PC-3 (cell line): ENCODE results near the gene SLC2A13. TPM values are rescaled to one million over a fixed set of nuclear protein-coding genes. Genes with fewer than 3 reads are reported as not detected.

Experiments used
- ATAC-seq: fragments of 200-7000 bp; cut with Tn5 transposase; 2 replicates; pipeline ENCODE4 v1.9.1; 2020; ENCODE audit warnings: mild to moderate bottlenecking, moderate library complexity
- BruUV-seq: library from RNA; stranded (reverse); fragments of 400-500 nt; replicated peaks from 2 replicates; lab custom pipeline; 2021; lab: Mats Ljungman, UMichigan
- CTCF ChIA-PET: fragments of 300-600 bp; sonication (Branson Sonifier 250); formaldehyde crosslinking; loops from one replicate; lab custom pipeline; 2022; ENCODE audit warnings: antibody characterized with exemption; lab: Charles Lee
- POLR2A ChIA-PET: fragments of 300-600 bp; sonication (Branson Sonifier 250); formaldehyde crosslinking; loops from one replicate; lab custom pipeline; 2022; ENCODE audit warnings: antibody characterized with exemption; ENCODE audit not compliant: unreplicated experiment; lab: Charles Lee
- DNase-seq: peaks from one replicate; pipeline ENCODE4 v3.0.0-alpha.2; 2015
- H2AFZ ChIP-seq: fragments of 300-600 bp; sonication (generic); 2 replicates; pipeline ENCODE4 v1.6.0; 2016; ENCODE audit warnings: antibody characterized with exemption, low read length
- H3F3A ChIP-seq: fragments of 300-600 bp; sonication (generic); one replicate; pipeline ENCODE4 v1.6.0; 2017; ENCODE audit warnings: antibody characterized with exemption, low read length, control low read depth, mild to moderate bottlenecking; ENCODE audit not compliant: unreplicated experiment
- H3K27ac ChIP-seq: fragments of 300-600 bp; sonication (generic); 2 replicates; pipeline ENCODE4 v1.5.1; 2016; ENCODE audit warnings: mild to moderate bottlenecking, low read length
- H3K27me3 ChIP-seq: fragments of 300-600 bp; sonication (generic); 2 replicates; pipeline ENCODE4 v1.6.1; 2016; ENCODE audit warnings: low read length, mixed read lengths
- H3K36me3 ChIP-seq: fragments of 300-600 bp; sonication (generic); 2 replicates; pipeline ENCODE4 v1.6.1; 2016; ENCODE audit warnings: low read depth, mixed run types, low read length, mixed read lengths
- H3K4me1 ChIP-seq: fragments of 300-600 bp; sonication (generic); 2 replicates; pipeline ENCODE4 v1.5.1; 2016; ENCODE audit warnings: low read length; ENCODE audit not compliant: insufficient read depth
- H3K4me2 ChIP-seq: fragments of 300-600 bp; sonication (generic); 2 replicates; pipeline ENCODE4 v1.6.0; 2016; ENCODE audit warnings: low read length
- H3K4me3 ChIP-seq: fragments of 300-600 bp; sonication (generic); 2 replicates; pipeline ENCODE4 v1.5.1; 2016; ENCODE audit warnings: mild to moderate bottlenecking, low read length, mixed read lengths
- H3K79me2 ChIP-seq: fragments of 300-600 bp; sonication (generic); 2 replicates; pipeline ENCODE4 v1.6.1; 2017; ENCODE audit warnings: low read length, mixed read lengths
- H3K9ac ChIP-seq: fragments of 300-600 bp; sonication (generic); 2 replicates; pipeline ENCODE4 v1.6.0; 2016; ENCODE audit warnings: mild to moderate bottlenecking, low read length
- H3K9me2 ChIP-seq: fragments of 300-600 bp; sonication (generic); replicated peaks from 2 replicates; pipeline ENCODE4 v1.6.1; 2016; ENCODE audit warnings: mixed run types, low read length, mixed read lengths
- H3K9me3 ChIP-seq: fragments of 300-600 bp; sonication (generic); 2 replicates; pipeline ENCODE4 v1.6.1; 2016; ENCODE audit warnings: low read length, mixed read lengths
- H4K20me1 ChIP-seq: fragments of 300-600 bp; sonication (generic); 2 replicates; pipeline ENCODE4 v1.6.1; 2016; ENCODE audit warnings: low read length, mixed read lengths
- CTCF ChIP-seq: fragments of 300-600 bp; sonication (generic); conservative IDR thresholded peaks from 2 replicates; pipeline ENCODE4 v1.5.1; 2017; ENCODE audit warnings: antibody characterized with exemption, low read depth, mild to moderate bottlenecking, low read length
- EZH2 ChIP-seq: fragments of 300-600 bp; sonication (generic); IDR thresholded peaks from one replicate; pipeline ENCODE4 v1.6.1; 2017; ENCODE audit warnings: antibody characterized with exemption, mild to moderate bottlenecking, low read length; ENCODE audit not compliant: unreplicated experiment
- EZH2phosphoT487 ChIP-seq: fragments of 300-600 bp; sonication (generic); IDR thresholded peaks from 2 replicates; pipeline ENCODE4 v1.6.1; 2018; ENCODE audit warnings: mild to moderate bottlenecking, antibody characterized with exemption, low read length, borderline replicate concordance
- intact Hi-C: fragments of 100-400 bp; cut with micrococcal nuclease; formaldehyde crosslinking; loops from 2 replicates; pipeline ENCODE4 v1.9.0; 2023
- total RNA-seq: library from RNA; depleted of rRNA; stranded (reverse); fragments of >200 nt; gene quantifications from 2 replicates; pipeline ENCODE4 v1.2.3, GENCODE V29; 2014

The SLC2A13 gene
- total RNA-seq, 1 experiment from 2014 or later, result 3.4 TPM

GRCh38 chr12:40107098-40107802, 1.4 kb upstream of the SLC2A13 start:
- H3K79me2 ChIP-seq, result no peaks in the 10 kb centered on the region
- peak overlapping the region; percentile 80 for H3K4me2 ChIP-seq
- no peaks in the 10 kb centered on the region for H3K36me3 ChIP-seq
- peak overlapping the region; percentile 80 for H3K4me3 ChIP-seq
- H4K20me1 ChIP-seq, result no peaks in the 10 kb centered on the region
- H3K4me1 ChIP-seq, result 0 out of 2 replicates have a peak, but pooled peaks cover 4% of the 10 kb centered on the region
- intact Hi-C loops, result loop anchor here (1.0 to 2.0 kb wide), 5 partner anchors 52 to 342 kb away; no protein-coding TSS in a partner anchor
- ChIA-PET POLR2A (interaction anchor here (0.6 kb wide), 1 partner anchor 72 kb away, joined by 3 read pairs; no protein-coding TSS in a partner anchor), CTCF (interaction anchor here (3.1 kb wide), 1 partner anchor 96 kb away, joined by 19 read pairs; no protein-coding TSS in a partner anchor)
- no peaks in the 10 kb centered on the region for H3F3A ChIP-seq
- TF ChIP-seq EZH2 (no peak), CTCF (peak; percentile 92), EZH2phosphoT487 (no peak)
- H3K9me3 ChIP-seq, result no peaks in the 10 kb centered on the region
- no peaks in the 10 kb centered on the region for H3K9me2 ChIP-seq
- BruUV-seq, result no TSS peak
- H2AFZ ChIP-seq, result peak overlapping the region; percentile 95
- DNase-seq (peak; percentile 90), ATAC-seq (peak; percentile 42)
- no peaks in the 10 kb centered on the region for H3K27me3 ChIP-seq
- H3K27ac ChIP-seq, result no peak overlapping the region
- H3K9ac ChIP-seq, result no peak overlapping the region

GRCh38 chr12:40106655-40107054, 774 bp upstream of the SLC2A13 start:
- intact Hi-C loops, result loop anchor here (1.0 to 2.0 kb wide), 5 partner anchors 52 to 341 kb away; no protein-coding TSS in a partner anchor
- Histone ChIP-seq H2AFZ (peak overlapping the region; percentile 95), H3K4me2 (peak overlapping the region; percentile 80), H3K9me3 (no peaks in the 10 kb centered on the region), H4K20me1 (no peaks in the 10 kb centered on the region), H3K9ac (no peak overlapping the region), H3K27ac (no peak overlapping the region), H3F3A (no peaks in the 10 kb centered on the region), H3K4me1 (0 out of 2 replicates have a peak, but pooled peaks cover 4% of the 10 kb centered on the region), H3K9me2 (no peaks in the 10 kb centered on the region), H3K79me2 (no peaks in the 10 kb centered on the region), H3K4me3 (peak overlapping the region; percentile 80), H3K36me3 (no peaks in the 10 kb centered on the region), H3K27me3 (no peaks in the 10 kb centered on the region)
- no peak for TF ChIP-seq CTCF
- TF ChIP-seq EZH2, result no peak
- TF ChIP-seq EZH2phosphoT487, result no peak
- ATAC-seq (no peak), DNase-seq (peak; percentile 18)
- no TSS peak for BruUV-seq
- ChIA-PET CTCF (interaction anchor here (3.1 kb wide), 1 partner anchor 96 kb away, joined by 19 read pairs; no protein-coding TSS in a partner anchor), POLR2A (interaction anchor here (0.6 kb wide), 1 partner anchor 72 kb away, joined by 3 read pairs; no protein-coding TSS in a partner anchor)
